Measurements from ENCODE around the gene RCHY1.
A peak's percentile ranks its signal among the peaks of the same experiment; 100 is the strongest.
"Not testable (repeated sequence)": the region's sequence is repeated elsewhere in the genome, so short reads cannot be mapped to it uniquely, and the experiment has no call there.

RCHY1 gene

DNA sequence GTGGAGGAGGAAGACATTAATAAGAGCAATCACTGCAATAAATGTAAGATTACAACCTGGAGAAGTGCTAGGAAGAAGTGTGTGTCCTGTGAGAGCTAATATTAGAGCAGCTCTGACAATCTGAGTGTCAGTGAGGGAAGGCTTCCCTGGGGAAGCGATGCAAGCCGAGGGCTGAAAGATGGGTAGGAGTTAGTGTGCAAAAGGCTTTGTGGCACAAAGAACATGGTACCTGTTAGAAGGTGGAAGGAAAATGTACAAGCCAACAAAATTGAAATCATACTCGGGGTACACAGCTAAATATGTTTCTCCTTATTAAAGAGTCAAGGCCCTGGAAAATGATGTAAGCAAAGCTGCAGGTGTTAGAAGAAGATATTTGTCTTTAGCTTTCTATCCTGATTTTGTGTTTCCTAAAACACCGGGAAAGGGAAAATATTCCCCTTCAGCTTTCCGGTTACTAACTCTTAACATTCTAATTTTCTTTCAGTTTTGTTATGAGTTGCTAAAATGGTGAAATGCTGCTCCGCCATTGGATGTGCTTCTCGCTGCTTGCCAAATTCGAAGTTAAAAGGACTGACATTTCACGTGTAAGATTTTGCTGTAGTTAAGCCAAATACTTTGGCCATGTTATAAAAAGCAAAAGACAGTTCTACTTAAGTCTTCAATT, 878 bp upstream of the RCHY1 start:
- DNase-seq = peak; percentile 17

DNA sequence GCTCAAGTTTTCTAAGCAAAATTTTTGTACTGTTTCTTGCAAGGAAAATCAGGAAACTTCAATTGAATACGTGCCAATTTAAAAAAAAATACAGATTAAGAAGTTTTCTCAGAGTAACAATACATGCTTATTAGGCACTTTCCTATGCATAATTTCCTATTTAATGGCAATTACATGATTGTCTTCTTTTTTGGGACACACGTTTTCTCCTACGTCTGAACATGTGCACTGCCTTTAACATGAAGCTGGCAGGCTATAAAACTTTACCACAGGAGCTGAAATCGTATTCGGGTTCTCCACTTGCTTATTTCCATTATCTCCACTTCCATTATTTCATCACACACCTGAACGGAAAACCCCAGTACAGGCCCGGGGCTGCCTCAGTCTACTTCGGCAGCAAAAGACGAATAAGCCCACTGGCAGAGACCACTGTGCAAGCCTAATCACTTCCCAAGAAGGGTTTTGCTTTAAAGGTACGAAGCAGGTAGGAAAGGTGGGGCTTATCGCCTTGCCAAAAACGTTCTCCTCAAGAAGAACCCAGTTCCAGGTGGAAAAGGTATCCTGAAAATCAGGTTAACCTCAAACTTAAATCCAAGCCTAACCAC, 575 bp downstream of the RCHY1 start:
- DNase-seq = no peak

- DNase-seq = no peak
These were observed 1.6 kb downstream of the RCHY1 start for GRCh38 chr4:75512386-75513211.

DNA sequence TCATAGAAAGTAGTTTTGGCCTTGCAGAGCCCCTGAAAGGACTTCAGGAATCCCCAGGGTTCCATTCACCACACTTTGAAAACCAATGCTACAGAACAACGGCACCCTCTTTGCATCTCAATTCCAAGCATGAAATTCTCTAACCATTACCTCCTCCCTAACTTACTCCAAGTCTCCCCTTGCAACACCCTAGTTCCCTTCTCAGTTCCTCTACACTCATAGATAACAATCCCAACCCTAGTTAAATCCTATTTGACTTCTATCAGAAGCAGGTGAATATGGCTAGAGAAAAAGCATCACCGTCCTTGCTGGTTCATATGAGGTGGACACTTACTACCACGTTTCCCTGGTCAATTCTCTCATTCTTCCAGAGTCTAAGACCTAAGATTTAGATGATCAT, 2.4 kb downstream of the RCHY1 start:
- no peak for DNase-seq

GRCh38 chr4:75509592-75509991, 4.6 kb downstream of the RCHY1 start:
- DNase-seq = not testable (repeated sequence)

- no peak for DNase-seq
These were observed 8.6 kb downstream of the RCHY1 start for GRCh38 chr4:75505630-75506029.

GRCh38 chr4:75502671-75503070, 11.5 kb downstream of the RCHY1 start:
- no peak for DNase-seq

DNA sequence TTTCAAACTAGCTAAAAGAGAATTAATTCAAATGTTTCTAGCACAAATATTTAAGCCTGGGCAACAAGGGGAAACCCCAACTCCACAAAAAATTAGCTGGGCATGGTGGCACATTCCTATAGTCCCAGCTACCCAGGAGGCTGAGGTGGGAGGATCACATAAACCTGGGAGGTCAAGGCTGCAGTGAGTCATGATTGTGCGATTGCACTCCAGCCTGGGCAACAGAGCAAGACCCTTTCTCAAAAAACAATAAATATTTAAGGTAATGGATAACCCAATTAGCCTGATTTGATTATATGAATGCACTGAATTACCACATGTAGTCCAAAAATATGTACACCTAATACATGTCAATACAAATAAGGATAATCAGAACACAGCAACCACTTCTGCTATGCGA, 14.3 kb downstream of the RCHY1 start:
- DNase-seq = no peak

GRCh38 chr4:75498041-75498440, 16.2 kb downstream of the RCHY1 start:
- DNase-seq = no peak

GRCh38 chr4:75497133-75497532, 17.1 kb downstream of the RCHY1 start:
- DNase-seq = no peak

- DNase-seq = no peak
These were observed 17.8 kb downstream of the RCHY1 start for GRCh38 chr4:75496406-75496805.

DNA sequence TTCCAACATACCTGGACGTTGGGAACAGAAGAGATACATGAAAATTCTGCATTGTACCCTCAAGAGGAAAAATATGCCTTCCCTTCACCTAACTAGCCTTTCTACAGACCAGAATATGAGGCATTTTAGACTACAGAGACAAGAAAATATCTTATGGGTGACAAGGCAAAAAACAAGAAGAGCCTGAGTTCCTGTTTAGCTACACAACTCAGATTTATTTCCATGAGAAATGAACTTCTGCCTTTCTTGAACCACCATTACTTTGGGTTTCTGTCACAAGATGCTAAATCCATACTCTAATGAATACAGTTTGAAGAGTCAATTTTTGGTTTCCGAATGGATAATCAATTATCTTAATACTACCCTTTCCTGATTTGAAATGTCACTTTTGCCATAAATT, 18.7 kb downstream of the RCHY1 start:
- DNase-seq = no peak

GRCh38 chr4:75494563-75494962, 19.6 kb downstream of the RCHY1 start:
- no peak for DNase-seq

DNA sequence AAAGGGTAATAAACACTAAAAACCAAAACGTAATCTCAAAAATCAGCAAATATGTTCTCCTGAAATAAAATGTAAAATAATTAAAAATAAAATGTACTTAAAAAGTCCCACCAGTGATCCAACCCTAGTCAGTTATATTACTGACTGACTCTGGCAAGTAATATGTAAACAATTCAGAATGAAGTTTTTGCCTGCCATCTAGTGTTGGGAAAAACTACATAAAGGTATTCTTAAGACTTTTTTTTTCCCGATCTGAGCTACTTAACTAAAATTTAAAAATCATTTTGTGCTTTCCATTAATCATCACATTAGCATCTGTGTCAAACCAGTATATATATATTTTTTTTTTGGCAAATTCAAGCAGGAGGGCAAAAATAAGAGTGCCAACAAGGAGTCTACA, 24.0 kb downstream of the RCHY1 start:
- no peak for DNase-seq

GRCh38 chr4:75484190-75484589, 30.0 kb downstream of the RCHY1 start:
- DNase-seq = no peak

DNA sequence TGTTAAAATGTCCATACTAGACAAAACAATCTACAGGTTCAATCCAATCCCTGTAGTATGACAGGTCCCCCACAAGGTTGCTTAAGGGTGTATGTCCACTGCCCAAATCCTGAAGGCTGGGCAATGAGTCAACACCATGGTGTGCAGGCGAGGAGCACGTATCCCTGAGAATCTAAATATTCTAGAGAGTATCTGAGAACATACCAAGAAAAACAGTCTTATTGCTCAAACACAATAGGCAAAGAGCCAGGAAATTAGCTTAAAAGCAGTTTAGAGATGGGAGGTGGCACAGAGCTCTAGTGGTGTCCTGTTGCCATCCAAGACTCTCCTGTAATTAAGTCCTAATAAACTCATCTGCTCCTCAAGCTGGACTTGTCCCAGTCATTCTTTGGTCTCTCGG, 37.0 kb downstream of the RCHY1 start:
- no peak for DNase-seq

- no peak for DNase-seq
These were observed 43.5 kb downstream of the RCHY1 start for GRCh38 chr4:75470738-75471137.

DNA sequence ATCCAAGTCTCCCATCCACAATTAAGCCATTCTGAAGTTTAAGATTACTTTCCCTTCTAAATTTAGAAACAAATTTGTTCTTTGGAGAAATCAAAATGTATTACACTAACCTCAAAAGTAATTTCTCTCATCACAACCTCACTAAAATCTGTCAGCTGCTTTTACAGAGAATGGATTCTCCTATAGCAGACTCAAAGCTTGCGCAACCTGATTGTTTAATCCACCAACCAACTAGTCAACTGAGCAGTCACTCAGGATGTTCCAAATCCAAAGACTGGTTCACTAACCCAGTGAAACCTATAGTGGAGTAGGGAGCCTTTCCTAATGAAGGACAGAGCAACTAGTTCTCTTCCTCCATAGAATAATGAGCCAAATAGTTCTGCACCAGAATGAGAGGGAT, 44.3 kb downstream of the RCHY1 start:
- no peak for DNase-seq

DNA sequence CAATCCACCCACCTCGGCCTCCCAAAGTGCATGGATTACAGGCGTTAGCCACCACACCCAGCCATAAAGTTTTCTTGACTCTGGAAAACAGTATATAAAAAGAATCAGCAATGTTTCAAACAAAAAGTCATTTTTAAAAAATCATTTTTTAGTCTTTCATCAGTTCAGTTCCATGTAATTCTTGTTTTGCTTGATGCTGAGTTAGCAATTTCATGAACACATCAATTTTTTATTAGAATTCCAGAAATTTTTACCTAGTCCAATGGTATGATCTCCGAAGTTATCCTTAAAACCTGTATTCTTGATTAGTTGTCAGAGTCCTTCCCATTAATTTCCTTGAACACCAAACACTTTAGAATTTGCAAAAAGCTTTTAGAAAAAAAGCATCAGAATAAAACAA, 56.8 kb downstream of the RCHY1 start:
- DNase-seq = no peak

GRCh38 chr4:75434105-75434504, 80.1 kb downstream of the RCHY1 start:
- no peak for DNase-seq

DNA sequence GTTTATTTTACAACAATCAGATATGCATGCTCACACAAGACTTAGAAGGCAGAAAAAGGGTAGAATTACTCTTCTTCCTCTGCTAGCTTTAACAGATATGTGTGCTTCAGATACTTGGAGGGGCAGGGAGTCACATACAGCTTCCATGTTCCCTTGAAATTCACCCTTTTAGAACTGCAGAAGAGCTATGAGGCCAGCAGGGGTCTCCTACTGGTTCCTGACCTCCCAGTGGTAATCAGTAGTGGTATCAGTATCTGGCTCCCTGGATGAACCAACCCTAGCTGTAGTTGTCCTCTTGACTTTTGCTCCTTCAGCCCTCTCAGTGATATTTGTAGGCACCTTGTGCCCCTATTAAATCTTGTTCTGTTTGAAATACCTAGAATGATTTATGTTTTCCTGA, 81.5 kb downstream of the RCHY1 start:
- no peak for DNase-seq

DNA sequence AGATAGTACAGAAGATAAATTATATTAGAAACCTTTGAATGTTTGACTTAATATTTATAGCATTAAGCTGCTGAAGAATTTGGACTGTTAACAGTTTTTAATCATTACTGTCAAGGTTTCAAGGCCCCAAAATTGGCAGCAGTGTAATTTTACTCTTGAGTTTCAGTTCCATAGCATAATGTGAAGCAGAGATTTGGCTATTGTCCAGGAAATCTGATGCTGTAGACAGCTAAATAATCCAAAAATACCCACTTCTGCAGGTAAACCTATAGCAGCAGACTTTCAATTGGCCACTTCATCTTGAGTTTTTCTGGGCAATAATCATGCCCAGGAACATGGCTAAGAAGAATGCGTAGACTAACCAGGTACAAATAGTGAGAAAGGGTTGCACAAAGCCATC, 85.0 kb downstream of the RCHY1 start:
- DNase-seq = no peak

Data from stimulated activated CD4-positive, alpha-beta T cell treated with anti-CD3 and anti-CD28 coated beads, Interleukin-4, amount 100 ng/mL, for 24 hours (primary cell).